Left kidney (tissue), 8 donors: ENCODE results near the gene MAGEA2B. TPM values are rescaled to one million over a fixed set of nuclear protein-coding genes. Genes with fewer than 3 reads are reported as not detected.
"Not testable (repeated sequence)": the region's sequence is repeated elsewhere in the genome, so short reads cannot be mapped to it uniquely, and the experiment has no call there.

Experiments used
- DNase-seq: peaks from one replicate; pipeline ENCODE4 v3.0.0-alpha.2; 2013
- long read RNA-seq, 8 donors: transcript quantifications; one replicate each; lab custom pipeline, GENCODE V29; 2026
- polyA plus RNA-seq: library from polyadenylated mRNA; unstranded; fragments of 120-200 nt; gene quantifications from one replicate; pipeline ENCODE4 v1.2.1, GENCODE V29; 2013; ENCODE audit not compliant: insufficient read length

MAGEA2B gene
- not detected for polyA plus RNA-seq
- long read RNA-seq, donor 1 = 0 reads
- long read RNA-seq, donor 2 = 0 reads
- long read RNA-seq, donor 3 = 0 reads
- long read RNA-seq, donor 4 = 0 reads
- long read RNA-seq, donor 5 = 0 reads
- long read RNA-seq, donor 6 = 0 reads
- long read RNA-seq, donor 7 = 0 reads
- long read RNA-seq, donor 8 = 0 reads

GRCh38 chrX:152713815-152714787 lies at the start of gene MAGEA2B:
TSS of gene MAGEA2B (plus strand) at chrX:152714628. CDS start at chrX:152717107, 2,479 bp downstream.
- DNase-seq = not testable (repeated sequence)

- no peak for DNase-seq
Measured at GRCh38 chrX:152674135-152674534, 40.3 kb upstream of the MAGEA2B start.

- not testable (repeated sequence) for DNase-seq
Measured at GRCh38 chrX:152674652-152675051, 39.8 kb upstream of the MAGEA2B start.

- not testable (repeated sequence) for DNase-seq
Measured at GRCh38 chrX:152681012-152681411, 33.4 kb upstream of the MAGEA2B start.

- not testable (repeated sequence) for DNase-seq
Measured at GRCh38 chrX:152697952-152698931, 16.2 kb upstream of the MAGEA2B start, which contains the start of gene MAGEA3. TSS of gene MAGEA3 (plus strand) at chrX:152698794. CDS start at chrX:152700833, 2,039 bp downstream.

GRCh38 chrX:152700390-152700789 lies 14.0 kb upstream of the MAGEA2B start:
- not testable (repeated sequence) for DNase-seq

- not testable (repeated sequence) for DNase-seq
Measured at GRCh38 chrX:152706500-152706899, 7.9 kb upstream of the MAGEA2B start.

GRCh38 chrX:152709173-152709572 lies 5.3 kb upstream of the MAGEA2B start, which contains the start of gene CSAG2:
TSS of gene CSAG2 (minus strand) at chrX:152709273. CDS start at chrX:152709112, 161 bp downstream.
- DNase-seq = not testable (repeated sequence)

- DNase-seq = not testable (repeated sequence)
Measured at GRCh38 chrX:152713195-152713594, 1.2 kb upstream of the MAGEA2B start.

- no peak for DNase-seq
Measured at GRCh38 chrX:152725409-152725808, 11.0 kb downstream of the MAGEA2B start.

GRCh38 chrX:152733261-152733975 lies 19.0 kb downstream of the MAGEA2B start, which contains the start of the genes CSAG1 and MAGEA12:
TSS of gene CSAG1 (minus strand) at chrX:152733721. CDS start at chrX:152732460, 1,261 bp downstream.
TSS of gene MAGEA12 (plus strand) at chrX:152733757. CDS start at chrX:152736162, 2,405 bp downstream.
- DNase-seq = no peak

GRCh38 chrX:152734143-152734858 lies 19.9 kb downstream of the MAGEA2B start:
- DNase-seq = not testable (repeated sequence)

- DNase-seq = no peak
Measured at GRCh38 chrX:152735101-152735500, 20.7 kb downstream of the MAGEA2B start.

- DNase-seq = no peak
Measured at GRCh38 chrX:152735860-152736511, 21.6 kb downstream of the MAGEA2B start.

GRCh38 chrX:152736528-152736927 lies 22.1 kb downstream of the MAGEA2B start:
- DNase-seq = not testable (repeated sequence)

GRCh38 chrX:152738560-152738959 lies 24.1 kb downstream of the MAGEA2B start:
- DNase-seq = no peak

GRCh38 chrX:152753686-152754650 lies 39.5 kb downstream of the MAGEA2B start, which contains the start of gene MAGEA2:
TSS of gene MAGEA2 (minus strand) at chrX:152753842. CDS start at chrX:152751363, 2,479 bp downstream.
- not testable (repeated sequence) for DNase-seq

- DNase-seq = not testable (repeated sequence)
Measured at GRCh38 chrX:152754871-152755270, 40.4 kb downstream of the MAGEA2B start.
